ENCODE data around the gene EIF2S1. TPM values are rescaled to one million over a fixed set of nuclear protein-coding genes. Genes with fewer than 3 reads are reported as not detected.
"Not testable (repeated sequence)": the region's sequence is repeated elsewhere in the genome, so short reads cannot be mapped to it uniquely, and the experiment has no call there.

EIF2S1 gene
- polyA plus RNA-seq, 1 donor, result 85.7 TPM

DNA sequence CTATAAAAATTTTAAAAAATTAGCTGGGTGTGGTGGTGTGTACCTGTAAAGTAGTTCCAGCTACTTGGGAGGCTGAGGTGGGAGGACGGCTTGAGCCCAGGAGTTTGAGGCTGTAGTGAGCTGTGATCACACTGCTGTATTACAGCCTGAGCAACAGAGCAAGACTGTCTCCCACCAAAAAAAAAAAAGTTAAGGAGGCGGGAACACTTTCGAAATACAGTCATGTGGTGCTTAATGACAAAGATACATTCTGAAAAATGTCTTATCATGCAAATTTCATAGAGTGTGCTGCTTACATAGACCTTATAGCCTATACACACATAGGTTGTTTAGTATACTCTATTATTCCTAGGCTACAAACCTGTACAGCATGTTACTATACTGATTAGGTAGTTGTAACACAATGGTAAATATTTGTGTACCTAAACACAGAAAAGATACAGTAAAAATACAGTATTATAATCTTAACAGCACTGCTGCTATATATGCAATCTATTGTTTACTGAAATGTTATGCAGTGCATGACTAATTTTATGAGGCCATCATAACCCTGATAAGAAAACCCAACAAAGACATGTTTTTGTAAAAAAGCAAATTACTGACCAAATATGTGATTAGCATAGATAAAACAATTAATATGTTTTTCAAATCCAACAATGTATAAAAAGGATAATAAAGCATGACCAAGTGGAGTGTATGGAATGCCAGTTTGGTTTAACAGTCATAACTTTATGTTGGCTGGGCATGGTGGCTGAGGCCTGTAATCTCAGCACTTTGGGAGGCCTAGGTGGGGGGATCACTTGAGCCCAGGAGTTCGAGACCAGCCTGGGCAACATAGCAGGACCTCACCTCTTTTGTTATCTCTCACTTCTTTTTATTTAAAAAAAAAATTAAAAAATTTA, 11.4 kb downstream of the EIF2S1 start:
- DNase-seq (ENCODE audit: low read depth), result no peak

DNA sequence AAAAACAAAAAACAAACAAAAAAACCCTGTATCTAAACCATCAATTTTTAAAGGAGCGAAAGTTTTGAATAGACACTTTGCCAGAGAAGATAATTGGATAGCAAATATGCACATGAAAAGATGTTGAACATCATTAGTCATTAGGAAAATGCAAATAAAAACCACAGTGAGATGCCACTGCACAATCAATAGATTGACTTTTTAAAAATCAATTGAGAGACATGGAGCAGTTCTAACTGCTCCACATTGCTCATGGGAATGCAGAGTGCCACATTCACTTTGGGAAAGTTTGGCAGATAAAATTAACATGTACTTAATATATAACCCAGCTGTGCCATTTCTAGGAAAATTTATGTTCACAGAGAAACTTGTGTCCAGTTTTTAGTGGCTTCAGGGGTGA, 12.7 kb downstream of the EIF2S1 start:
- DNase-seq (ENCODE audit: low read depth), result no peak

DNA sequence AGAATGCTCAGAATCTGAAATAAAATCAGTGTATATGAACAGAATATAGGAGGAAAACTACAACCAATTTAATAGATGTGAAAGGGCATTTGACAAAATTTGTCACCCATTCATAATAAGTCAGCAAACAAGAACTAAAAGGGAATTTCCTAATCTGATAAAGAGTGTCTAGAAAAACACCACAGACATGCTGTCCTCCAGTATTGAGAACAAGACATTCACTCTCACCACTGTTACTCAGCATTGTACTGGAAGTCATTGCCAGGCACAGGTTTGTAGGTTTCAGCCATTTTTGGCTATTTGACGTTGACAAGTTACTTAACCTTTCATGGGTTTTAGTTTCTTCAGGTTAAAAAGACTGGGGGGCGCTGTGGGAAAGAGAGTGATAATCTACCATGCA, 13.2 kb downstream of the EIF2S1 start:
- DNase-seq (ENCODE audit: low read depth), result no peak

DNA sequence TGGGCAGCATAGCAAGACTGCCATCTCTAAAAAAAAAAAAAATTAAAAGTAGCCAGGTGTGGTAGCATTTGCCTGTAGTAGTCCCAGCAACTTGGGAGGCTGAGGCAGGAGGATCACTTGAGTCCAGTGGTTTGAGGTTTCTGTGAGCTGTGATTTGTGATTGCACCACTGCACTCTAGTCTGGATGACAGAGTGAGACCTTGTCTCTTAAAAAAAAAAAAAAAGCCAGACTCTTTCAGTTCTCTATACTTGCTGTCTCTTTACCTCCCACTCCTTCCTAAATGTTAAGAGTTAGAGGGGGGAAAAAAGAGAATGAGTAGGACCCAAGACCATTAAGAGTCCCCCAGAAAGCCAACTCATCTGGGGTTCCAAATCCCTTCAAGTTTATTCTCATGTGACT, 17.8 kb downstream of the EIF2S1 start:
- DNase-seq (ENCODE audit: low read depth), result no peak

DNA sequence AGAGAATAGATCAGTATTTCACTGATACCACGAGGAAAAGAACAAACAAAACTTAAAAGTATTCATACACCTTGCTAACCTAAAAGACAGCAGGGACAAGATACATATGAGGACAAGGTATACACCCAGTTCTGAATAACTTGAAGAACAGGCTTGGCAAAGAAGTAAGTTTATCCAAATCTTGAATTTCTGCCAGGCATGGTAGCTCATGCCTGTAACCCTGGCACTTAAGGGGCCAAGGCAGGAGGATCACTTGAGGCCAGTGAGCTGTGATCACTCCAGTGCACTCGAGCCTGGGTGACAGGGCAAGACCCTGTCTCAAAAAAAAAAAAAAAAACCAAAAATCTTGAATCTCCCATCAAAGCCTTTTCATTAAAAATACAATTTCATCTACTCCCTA, 25.0 kb downstream of the EIF2S1 start:
- no peak for DNase-seq (ENCODE audit: low read depth)

DNA sequence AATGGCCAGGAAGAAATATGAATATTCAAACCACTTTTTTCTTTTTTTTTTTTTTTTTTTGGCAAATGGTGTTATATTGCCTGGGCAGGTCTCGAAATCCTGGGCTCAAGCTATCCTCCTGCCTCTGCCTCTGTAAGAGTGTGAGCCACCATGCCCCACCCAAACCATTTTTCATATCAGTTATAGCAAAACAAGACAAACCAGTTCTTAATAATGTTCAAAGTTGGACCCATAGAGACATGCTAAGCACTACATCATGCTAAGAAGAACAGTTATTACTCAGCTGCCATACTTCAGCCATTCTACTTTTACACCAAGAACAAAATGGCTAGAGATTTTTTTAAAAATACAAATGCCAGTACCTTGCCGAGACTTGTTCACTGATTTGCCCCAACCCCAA, 25.5 kb downstream of the EIF2S1 start:
- no peak for DNase-seq (ENCODE audit: low read depth)

DNA sequence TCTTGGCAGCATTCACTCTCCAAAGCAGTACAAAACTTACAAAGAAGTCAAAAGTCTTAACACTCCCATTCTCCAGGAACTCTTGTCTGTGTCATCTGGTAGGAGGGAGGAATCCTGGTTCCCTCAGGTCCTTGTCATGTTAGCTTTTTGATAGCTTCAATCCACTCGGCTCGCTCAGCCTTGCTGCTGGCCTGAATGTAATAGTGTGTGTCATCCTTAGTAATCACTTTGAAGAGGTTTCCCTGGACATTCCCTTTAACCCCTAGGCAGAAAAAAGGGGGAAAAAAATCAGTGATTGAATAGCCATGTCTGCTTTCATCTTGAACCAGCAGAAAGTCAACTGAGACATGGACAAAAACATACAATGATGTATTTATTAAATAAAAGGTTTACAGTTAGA, 27.1 kb downstream of the EIF2S1 start:
- no peak for DNase-seq (ENCODE audit: low read depth)

DNA sequence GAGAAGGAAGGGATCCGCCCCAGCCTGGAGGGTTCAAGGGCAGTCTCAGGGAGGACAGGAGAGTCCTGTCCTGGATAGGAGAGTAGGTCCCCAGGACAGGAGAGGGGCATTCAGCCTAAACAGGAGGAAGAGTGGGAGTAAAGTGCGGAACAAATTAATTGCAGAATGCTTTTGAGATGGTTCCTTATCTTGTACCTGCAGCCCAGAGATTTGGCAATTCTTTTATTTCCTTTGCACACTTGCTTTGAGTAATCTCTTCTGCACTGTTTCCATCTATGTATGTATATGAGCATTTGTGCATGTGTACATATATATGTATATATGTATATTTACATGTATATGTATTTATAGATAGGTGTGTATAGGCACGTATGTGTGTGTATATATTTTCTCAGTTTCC, 29.1 kb downstream of the EIF2S1 start:
- no peak for DNase-seq (ENCODE audit: low read depth)

DNA sequence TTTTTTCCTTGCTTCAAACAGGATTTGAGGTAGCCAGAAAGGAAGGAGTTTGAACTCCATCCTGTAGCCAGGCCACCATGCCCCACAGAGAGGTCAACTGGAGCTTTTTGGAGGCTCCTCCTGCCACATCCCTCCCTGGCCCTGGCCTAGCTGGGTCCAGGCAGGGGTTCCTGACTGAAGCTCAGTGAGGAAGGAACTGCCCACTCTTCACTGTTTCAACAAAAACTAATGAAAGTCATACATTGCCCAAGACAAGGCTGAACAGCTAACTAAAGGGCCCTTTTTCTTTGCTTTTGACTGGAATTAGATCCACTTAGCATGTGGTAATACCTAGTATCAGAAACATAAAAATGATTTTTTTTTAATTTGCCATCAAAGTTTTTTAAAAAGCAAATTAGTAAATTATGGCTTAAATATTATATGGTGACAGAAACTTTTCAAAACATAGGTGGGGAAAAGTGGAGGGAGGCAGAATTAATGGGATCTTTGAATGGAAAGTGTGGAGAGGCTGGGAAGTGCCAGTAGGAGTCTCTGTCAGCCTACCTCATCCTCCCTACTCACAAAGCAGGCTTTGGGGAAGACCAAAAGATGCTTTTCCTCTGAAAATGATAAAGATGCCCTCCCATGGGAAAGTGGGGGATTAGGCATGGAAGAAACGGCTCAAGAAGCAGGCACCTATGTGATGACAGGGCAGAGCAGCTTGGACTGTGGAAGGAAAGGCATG, 29.8 kb downstream of the EIF2S1 start:
- no peak for DNase-seq (ENCODE audit: low read depth)

DNA sequence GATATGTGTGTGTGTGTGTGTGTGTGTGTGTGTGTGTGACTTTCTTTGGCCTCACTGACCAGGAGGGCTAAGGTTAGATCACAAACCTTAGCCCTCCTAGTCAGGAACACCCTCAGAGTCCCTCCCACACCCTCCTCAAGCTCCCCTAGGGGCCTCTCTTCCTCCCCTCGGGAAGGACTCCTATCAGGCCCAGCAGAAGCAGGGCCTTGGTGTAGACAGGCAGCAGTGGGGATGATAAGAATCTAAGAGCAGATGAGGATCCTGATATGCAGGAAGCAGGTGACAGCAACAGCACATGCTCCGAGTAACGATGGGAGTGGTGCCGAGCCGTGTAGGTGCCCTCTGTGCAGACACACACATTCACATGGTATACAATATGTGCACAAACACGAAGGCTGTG, 31.1 kb downstream of the EIF2S1 start:
- DNase-seq (ENCODE audit: low read depth), result no peak

DNA sequence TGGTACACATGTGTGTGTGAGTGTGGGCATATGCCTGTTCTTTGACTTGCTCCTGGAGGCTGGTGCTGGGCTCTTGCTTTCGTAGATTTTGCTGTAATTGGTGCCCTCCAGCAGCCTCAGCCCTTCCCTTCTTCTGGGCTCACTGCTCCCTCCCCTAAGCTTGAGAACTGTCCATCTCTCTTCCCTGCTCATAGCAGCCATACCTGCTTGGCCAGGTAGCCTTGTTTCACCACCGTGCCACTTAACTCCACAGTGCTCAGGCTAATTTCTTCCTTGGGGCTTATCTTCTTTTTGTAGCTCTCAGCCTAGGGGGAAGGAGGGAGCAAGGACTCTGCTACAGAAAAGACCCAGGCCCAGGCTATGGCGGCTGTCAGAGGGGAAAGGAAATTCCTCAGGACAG, 32.0 kb downstream of the EIF2S1 start:
- DNase-seq (ENCODE audit: low read depth), result no peak

DNA sequence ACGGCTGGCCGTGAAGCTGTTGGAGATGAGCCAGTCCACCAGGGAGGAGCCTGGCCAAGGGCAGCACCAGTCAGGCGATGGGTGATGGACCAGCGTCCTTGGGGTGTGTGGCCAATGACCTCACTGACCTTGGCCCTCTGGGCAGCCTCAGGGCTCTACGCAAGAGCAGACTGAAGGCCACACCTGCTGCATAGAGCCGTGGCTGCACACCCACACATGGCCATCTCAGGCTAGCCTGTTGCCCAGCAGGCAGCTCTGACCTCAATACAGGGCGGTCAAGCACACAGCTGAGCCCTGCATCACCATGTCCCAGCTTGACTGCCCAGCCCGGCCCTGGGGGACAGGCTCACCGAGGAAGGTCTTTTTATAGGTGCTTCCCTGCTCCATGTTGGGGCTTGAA, 32.7 kb downstream of the EIF2S1 start:
- DNase-seq (ENCODE audit: low read depth), result no peak

DNA sequence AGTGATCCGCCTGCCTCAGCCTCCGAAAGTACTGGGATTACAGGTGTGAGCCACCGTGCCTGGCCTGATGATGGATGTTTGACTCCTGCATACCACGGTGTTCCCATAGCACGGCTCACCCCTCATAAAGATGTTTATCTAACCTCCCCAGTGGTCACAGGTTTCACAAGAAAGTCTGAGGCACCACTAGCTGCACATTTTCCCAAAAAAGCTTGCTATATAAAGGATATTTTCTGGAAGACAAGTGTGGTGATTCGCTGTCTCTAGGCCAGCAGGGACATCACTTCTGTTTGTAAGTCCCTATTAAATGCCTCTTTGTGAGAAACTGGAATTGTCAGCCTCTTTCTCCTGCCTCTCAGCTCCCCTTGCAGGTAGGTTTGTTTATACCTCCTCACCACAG, 33.6 kb downstream of the EIF2S1 start:
- DNase-seq (ENCODE audit: low read depth), result no peak

DNA sequence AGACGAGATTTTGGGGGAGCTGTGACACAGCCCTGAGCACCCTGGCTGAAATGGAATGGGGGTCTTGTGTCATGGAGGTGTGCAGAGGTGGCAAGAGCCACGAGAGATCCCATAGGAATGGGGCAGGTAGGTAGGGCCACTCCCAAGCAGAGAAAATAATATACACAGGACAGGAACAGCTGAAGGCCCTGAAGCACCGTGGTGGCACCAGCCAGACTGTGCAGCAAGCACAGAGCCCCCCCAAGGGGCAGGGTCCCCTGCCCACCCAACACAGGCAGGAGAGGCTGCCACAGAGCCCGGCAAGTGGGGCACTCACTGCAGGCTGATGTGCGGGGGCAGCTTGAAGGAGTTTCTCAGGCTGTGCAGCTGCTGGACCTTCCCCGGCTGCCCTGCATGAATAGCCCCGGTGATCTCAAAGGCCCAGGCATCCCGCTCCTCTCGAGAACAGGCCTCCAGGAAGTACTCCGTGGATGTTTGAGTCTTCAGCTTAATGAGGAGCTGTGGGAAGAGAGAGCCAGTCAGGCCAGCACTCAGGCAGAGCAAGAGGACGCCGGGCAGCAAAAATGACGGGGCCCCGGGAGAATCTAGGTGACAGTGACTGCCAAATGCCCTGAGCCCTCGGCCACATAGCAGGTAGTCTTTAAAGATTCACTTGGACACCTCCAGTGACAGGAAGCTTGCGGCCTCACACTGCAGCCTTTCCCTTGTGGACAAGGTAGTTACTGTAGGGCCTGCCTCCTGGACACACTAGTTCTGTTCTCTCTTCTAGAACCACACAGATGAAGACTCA, 35.2 kb downstream of the EIF2S1 start:
- no peak for DNase-seq (ENCODE audit: low read depth)

DNA sequence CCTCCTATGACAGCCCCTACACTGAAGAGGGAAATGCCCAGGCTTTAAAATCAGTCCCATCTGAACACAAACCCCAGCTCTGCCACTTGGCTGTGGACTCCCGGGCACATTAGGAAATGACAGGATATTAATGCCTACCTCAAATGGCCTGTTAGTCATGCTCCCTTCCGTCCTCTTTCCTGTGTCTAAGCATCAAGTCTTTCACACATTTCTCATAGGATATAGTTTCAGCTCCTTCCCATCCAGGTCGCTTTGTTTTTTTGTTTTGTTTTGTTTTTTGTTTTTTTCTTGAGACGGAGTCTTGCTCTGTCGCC, 35.7 kb downstream of the EIF2S1 start:
- DNase-seq (ENCODE audit: low read depth), result no peak

DNA sequence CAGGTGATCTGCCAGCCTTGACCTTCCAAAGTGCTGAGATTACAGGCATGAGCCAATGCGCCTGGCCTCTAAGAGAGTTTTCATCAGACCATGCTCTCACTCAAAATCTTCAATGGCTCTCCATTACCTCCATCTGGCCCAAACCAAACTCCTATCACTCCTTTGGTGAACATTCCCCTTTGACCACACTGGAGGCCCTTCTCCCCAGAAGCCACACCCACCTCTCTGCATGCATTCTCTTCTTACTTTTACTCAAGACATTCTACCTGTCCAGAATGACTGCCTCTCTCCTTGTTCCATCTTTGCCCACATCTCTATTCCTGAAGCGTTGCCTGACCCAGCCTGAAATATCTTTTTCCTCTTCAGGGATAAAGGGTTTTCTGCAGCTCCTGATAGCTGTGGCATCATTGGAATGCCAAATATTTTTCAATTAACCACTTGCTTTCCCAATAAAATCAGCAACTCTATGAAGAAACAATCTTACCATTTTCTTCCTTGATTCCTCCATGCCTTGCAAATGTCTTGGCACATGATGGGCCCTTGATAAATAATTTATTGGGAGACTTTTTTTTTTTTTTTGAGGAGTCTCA, 36.3 kb downstream of the EIF2S1 start:
- no peak for DNase-seq (ENCODE audit: low read depth)

DNA sequence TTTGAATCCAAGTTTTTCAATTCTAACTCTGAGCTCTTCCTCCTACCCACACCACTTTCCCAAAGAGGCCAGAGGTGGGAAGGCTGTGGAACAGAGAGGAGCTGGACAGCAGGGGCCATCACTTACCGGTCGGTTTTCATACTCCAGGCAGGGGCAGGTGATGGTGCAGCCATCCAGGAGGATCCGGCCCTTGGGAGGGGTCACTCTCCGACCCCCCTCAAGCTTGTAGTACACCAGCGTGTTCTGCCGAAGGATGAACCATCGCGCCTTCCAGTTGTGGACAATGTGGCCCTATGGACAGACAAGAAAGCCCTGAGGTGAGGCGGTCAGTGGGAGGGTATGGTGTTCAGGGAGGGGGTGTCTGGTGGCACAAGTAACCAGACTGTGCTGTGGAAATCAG, 37.4 kb downstream of the EIF2S1 start:
- no peak for DNase-seq (ENCODE audit: low read depth)

DNA sequence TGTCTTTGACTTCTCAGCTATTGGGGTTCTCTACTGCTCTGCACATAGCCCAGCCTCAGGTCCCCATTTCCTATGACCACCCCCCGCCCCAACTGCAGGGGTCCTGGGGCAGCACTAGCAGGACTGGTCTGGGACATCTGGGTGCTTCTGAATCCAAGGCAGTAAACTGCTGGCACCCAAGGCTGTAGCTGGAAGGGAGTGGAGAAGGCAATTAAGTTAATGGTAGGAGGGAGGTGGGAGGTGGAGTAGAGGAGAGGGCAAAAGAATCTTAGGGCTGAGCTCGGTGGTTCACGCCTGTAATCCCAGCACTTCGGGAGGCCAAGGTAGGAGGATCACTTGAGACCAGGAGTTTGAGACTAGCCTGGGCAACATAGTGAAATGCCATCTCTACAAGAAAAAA, 40.3 kb downstream of the EIF2S1 start:
- no peak for DNase-seq (ENCODE audit: low read depth)

DNA sequence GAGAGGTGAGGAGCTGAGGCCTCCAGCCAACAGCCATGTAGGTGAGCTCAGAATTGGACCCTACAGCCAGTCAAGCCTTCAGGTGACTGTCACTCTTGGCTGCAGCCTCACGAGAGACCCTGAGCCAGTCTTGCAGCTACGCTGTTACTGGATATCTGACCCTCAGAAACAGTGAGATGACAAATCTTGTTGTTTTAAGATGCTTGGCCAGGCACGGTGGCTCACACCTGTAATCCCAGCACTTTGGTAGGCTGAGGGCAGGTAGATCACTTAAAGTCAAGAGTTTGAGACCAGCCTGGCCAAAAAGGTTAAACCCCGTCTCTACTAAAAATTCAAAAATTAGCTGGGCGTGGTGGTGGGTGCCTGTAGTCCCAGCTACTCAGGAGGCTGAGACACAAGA, 45.6 kb downstream of the EIF2S1 start:
- DNase-seq (ENCODE audit: low read depth), result no peak

DNA sequence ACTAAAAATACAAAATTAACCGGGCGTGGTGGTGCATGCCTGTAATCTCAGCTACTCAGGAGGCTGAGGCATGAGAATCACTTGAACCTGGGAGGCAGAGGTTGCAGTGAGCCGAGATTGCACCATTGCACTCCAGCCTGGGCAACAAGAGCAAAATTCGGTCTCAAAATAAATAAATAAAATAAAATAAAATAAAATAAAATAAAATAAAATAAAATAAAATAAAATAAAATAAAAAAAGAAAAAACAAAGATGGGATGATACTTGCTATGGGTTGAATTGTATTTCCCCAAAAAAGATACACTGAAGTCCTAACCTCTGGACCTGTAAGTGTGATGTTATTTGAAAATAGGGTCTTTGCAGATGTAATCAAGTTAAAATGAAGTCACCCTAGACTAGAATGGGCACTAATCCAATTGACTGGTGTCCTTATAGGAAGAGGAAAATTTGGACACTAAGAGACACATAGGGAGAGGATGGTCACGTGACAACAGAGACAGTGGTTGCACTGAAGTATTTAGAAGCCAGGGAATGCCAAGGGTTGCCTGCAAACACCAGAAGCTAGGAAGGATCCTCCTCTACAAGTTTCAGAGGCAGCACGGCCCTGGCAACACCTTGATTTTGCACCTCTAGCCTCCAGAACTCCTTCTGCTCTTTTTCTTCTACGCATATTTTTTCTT, 48.1 kb downstream of the EIF2S1 start:
- not testable (repeated sequence) for DNase-seq (ENCODE audit: low read depth)

DNA sequence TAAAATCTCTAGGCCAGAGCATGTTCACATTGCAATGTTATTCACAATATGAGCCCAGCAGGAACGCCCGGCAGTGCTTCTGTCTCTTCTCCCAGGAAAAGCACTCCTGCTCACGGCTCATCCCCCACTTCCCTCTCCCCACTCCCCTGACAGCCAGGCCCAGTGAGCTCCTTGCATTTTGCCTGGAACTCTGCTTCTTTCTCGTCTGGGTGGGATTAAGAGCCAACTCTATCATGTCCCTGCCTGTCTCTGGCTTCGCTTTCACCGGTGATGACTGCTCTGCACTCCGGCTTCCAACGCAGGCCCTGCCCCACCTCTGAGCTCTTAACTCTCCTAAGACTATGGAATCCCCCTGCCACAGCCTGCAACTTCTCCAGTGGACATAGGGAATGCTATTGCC, 49.3 kb downstream of the EIF2S1 start:
- DNase-seq (ENCODE audit: low read depth), result no peak

DNA sequence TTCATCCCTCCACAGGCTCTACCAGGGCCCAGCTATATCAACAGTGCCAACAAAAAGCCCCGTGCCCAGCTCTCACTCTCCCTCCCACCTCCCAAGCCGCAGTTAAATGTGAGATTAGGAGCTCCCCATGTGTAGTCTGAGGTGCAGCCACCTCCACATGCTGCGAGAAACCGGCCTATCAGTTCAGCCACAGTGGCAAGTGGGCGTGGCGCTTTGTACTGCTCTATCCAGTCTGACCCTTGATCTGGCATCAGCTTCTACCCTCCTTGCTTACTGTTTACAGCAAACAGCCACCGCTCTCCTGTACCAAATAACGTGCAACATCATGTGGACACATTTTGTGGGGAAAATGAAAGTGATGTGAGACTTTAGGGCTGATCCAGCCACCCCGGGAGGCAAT, 50.2 kb downstream of the EIF2S1 start:
- DNase-seq (ENCODE audit: low read depth), result no peak

All from forelimb muscle (tissue), 1 donor.